ENCODE results near the gene CCDC54.

CCDC54 gene

GRCh38 chr3:107394502-107394901, 17.3 kb downstream of the CCDC54 start:
- DNase-seq, result no peak

- no peak for DNase-seq
These were observed 17.8 kb downstream of the CCDC54 start for GRCh38 chr3:107395066-107395465.

GRCh38 chr3:107401301-107401700, 24.1 kb downstream of the CCDC54 start:
- no peak for DNase-seq

GRCh38 chr3:107402214-107402613, 25.0 kb downstream of the CCDC54 start:
- DNase-seq, result no peak

GRCh38 chr3:107404727-107405469, 27.7 kb downstream of the CCDC54 start:
- no peak for DNase-seq

- no peak for DNase-seq
These were observed 30.1 kb downstream of the CCDC54 start for GRCh38 chr3:107407355-107407754.

- no peak for DNase-seq
These were observed 31.3 kb downstream of the CCDC54 start for GRCh38 chr3:107408513-107408912.

GRCh38 chr3:107409365-107409764, 32.1 kb downstream of the CCDC54 start:
- no peak for DNase-seq

- no peak for DNase-seq
These were observed 33.4 kb downstream of the CCDC54 start for GRCh38 chr3:107410606-107411005.

GRCh38 chr3:107411056-107411455, 33.8 kb downstream of the CCDC54 start:
- no peak for DNase-seq

GRCh38 chr3:107411779-107412178, 34.5 kb downstream of the CCDC54 start:
- no peak for DNase-seq

GRCh38 chr3:107412376-107412775, 35.1 kb downstream of the CCDC54 start:
- DNase-seq, result no peak

GRCh38 chr3:107413264-107413663, 36.0 kb downstream of the CCDC54 start:
- DNase-seq, result no peak

GRCh38 chr3:107414325-107414964, 37.2 kb downstream of the CCDC54 start:
- no peak for DNase-seq

GRCh38 chr3:107416138-107416537, 38.9 kb downstream of the CCDC54 start:
- DNase-seq, result no peak

- DNase-seq, result no peak
These were observed 39.6 kb downstream of the CCDC54 start for GRCh38 chr3:107416886-107417285.

GRCh38 chr3:107421170-107421792, 44.0 kb downstream of the CCDC54 start:
- peak; percentile 62 for DNase-seq

GRCh38 chr3:107421881-107422280, 44.6 kb downstream of the CCDC54 start:
- no peak for DNase-seq

GRCh38 chr3:107425033-107425432, 47.8 kb downstream of the CCDC54 start:
- DNase-seq, result no peak

- no peak for DNase-seq
These were observed 49.0 kb downstream of the CCDC54 start for GRCh38 chr3:107426223-107426622.
